Umbilical cord (tissue), 2 donors: ENCODE data around the gene POM121C. TPM values are rescaled to one million over a fixed set of nuclear protein-coding genes. Genes with fewer than 3 reads are reported as not detected.
"Not testable (repeated sequence)": the region's sequence is repeated elsewhere in the genome, so short reads cannot be mapped to it uniquely, and the experiment has no call there.

Experiments
- DNase-seq: peaks from one replicate; pipeline ENCODE4 v3.0.0-alpha.2; 2015; ENCODE audit warnings: low spot score
- total RNA-seq: library from RNA; depleted of rRNA; stranded (reverse); fragments of >200 nt; gene quantifications from one replicate; pipeline ENCODE4 v1.2.3, GENCODE V29; 2014; ENCODE audit warnings: low replicate concordance; ENCODE audit not compliant: insufficient read depth

POM121C gene
- total RNA-seq, 1 donor from 2014 or later: 21.9 TPM

DNA sequence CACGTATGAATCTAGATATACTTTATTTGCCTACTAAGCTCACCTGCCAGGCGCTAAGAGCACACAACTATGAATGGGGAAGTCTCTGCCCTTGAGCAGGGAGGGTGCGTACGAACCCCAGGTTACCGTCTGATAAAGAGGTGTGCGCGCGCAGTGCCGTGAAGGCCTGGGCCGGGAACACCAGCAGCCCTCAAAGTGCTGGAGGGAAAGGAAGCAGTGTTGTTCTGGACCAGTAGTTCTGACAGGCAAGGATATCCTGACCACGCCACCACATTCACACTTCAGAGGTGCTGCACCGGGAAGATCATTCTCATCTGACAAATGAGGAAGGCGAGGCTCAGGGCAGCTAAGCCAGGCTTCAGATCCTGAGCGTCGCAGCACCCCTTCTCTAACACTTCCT is 62.6 kb downstream of the POM121C start:
- DNase-seq: not testable (repeated sequence)

DNA sequence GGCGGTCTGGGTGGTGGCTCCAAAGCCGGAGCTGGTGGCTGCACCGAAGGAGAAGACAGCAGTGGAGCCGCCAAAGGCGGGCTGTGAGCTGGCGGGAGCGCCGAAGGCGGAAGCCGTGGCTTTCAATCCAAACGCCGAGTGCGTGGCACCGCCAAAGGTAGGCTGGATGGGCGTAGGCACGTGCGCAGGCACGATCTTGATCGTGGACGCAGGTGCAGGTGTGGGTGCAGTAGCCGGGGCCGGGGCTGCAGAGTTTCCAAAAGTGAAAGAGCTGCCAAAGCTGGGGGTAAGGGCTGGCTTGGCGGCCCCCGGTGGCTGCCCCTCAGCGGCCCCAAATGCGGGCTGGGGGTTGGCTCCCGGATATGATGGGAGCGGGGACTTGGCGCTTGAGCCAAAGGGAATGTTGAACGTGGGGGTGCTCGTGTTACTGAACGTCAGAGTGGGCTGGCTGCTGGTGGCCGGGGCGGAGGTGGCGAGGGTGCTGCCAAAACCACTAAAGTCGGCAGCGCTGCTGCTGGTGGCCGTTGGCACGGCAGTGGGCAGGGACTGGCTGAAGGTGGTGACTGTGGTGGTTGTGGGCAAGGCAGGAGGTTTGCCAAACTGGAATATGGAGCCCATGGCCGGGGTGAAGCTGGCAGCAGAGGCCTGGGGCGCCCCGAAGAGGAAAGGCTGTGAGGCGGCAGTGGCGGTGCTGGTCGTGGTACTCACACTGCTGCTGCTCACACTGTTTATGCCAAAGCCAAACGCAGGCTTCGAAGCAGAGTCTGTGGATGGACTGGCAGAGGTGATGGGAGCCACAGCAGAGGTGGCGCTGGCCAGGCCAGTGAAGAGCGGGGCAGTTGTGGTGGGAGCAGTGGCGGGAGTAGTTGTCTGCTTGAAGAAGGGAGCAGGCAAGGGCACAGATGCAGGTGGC is 64.0 kb downstream of the POM121C start:
- DNase-seq: not testable (repeated sequence)

DNA sequence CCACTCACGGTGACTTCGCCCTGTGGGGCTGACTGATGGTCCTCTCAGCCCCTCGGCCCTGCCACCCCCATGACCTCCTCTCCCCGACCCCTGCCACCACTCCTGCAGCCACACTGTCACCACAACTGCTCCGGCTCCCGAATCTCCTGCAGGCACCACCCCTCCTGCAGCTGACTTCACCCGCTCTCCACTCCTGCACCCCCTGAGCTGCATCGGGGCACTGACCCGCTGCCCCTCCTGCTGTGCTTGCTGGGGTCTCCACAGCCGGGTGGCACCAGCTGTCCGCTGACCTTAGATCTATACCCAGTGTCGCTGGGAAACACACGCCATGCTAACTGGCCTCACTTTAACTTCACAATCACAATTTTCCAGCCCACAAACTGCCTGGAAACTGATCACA is 65.9 kb downstream of the POM121C start:
- DNase-seq: not testable (repeated sequence)

DNA sequence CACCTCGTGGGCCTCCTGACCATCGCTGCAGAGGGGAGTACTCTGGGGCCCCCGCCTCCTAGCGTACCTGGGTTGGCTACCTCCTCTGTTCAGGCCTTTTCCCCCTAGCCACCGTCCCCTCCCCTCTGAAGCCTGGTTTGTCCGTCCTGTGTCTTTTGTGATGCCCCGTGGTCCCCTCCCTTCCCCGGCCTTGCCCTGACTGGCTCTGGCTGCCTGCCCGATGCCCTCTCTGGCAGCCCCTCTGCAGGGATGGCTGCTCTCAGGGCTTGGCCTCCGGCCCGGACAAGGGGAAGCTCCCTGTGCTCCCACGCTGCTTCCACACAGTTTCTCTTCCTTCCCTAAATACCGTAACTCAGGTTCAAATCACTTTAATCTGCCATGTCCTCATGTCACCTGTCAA is 66.4 kb downstream of the POM121C start:
- DNase-seq: not testable (repeated sequence)

DNA sequence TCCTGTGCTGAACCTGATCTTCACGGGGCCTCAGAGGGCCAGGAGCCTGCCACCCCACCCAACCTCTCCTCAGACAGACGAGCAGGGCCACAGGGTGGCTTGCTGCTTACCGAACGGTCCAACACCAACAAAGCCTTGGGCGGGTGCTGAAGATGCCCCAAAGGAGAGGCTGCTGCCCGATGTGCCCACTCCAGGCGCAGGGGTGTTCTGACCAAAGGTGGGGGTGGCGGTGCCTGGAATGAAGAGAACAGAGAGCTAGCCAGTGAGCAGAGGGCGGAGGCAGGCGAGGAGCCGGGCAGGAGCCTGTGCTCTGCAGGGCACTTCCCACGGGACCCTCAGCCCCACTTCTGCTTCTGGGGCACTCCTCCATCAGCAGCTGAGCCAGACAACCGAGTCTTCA is 66.9 kb downstream of the POM121C start:
- not testable (repeated sequence) for DNase-seq

DNA sequence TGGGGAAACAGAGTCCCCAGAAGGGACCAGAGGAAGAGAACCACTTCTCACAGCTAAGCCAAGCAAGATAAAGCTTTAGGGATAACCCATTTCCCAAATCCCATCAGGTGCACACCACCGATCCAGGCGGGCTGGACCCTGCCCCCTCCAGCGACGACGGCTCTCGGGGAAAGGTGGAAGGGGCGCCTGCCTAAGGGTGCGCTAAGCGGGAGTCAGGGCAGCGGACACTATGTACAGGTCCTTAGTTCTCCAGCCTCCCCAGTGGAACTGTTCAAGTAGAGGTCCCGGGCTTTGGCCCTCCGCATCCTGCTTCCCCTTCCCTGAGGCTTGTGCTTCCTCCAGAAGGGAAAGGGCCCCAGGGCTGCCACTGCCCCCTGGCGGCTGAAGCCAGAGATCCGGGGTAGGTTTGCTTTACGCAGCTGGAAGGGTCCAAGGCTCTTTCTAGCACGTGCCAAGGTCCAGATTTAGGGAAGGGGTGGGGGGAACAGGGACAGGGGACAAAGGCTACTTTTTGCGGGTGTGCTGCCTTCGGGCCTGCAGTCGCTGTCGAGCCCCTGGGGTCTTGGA is 67.7 kb downstream of the POM121C start:
- DNase-seq: not testable (repeated sequence)

DNA sequence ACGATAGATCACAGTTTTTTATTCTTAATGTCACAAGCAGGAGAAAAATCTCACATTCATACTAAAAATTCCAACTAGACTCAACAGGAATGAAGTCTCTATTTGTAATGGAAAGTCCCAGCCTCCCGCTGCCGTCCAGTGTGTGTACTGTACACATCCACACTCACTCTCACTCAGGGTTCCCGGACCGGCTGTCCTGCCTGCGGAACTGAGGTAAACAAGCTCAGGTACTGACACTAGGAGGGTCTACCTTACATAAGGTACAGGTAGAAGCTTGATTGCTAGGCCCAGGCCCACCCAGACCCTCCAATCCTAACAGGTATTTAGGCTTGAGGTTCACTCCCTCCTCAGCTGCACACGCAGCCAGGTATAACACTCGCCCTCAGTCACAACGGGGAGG is 69.3 kb downstream of the POM121C start:
- DNase-seq: not testable (repeated sequence)

DNA sequence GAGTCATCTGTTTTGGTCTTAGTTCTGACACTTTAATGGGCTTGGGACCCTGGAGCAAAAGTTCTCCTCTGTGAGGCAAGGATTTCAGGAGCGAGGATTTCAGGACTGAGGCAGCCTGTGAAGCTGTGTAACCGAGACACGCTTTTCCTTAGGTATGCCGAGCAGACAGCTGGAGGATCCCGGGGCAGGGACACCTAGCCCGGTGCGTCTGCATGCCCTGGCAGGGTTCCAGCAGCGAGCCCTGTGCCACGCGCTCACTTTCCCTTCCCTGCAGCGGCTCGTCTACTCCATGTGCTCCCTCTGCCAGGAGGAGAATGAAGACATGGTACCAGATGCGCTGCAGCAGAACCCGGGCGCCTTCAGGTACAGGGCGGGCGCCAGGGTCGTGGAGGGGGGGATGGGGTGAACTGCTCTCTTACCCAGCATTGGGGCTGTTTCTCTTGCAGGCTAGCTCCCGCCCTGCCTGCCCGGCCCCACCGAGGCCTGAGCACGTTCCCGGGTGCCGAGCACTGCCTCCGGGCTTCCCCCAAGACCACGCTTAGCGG is 70.2 kb downstream of the POM121C start:
- DNase-seq: not testable (repeated sequence)

DNA sequence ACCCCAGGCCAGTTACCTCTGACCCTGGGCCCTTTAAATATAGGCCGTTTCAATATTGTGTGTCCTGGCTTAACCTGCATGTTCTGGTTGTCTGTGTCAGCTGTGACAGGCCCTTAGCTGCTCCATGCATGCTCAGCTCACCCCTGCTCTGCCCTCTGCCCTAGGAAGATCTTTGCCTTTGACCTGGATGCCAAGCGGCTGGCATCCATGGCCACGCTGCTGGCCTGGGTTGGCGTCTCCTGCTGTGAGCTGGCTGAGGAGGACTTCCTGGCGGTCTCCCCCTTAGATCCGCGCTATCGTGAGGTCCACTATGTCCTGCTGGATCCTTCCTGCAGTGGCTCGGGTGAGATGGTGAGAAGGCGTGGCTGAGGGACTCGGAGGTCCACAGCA is 70.7 kb downstream of the POM121C start:
- not testable (repeated sequence) for DNase-seq

DNA sequence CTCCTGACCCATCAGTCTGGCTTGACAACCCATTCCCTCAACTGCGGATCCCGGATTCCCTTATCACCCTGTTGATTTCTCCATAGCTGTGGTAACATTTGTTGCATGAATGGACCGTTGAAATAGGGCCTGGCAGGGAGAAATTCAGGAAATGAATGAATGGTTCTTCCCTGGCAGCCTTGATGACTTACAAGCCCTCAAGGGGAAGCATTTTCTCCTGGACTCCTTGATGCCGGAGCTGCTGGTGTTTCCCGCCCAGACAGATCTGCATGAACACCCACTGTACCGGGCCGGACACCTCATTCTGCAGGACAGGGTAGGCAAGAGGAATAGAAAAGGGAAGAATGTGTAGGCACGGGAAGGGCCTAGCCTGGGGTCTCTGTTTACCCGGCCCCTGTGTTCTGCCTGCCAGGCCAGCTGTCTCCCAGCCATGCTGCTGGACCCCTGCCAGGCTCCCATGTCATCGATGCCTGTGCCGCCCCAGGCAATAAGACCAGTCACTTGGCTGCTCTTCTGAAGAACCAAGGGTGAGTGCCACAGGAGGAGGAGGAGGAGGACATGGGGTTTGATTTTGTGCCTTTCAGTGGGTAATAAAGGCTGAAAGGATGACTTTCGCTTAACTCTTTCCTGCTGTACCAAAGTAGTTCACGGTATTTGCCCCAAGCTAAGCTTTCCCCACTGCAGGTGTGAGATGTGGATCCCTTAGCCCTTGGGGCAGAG is 71.2 kb downstream of the POM121C start:
- DNase-seq: not testable (repeated sequence)

DNA sequence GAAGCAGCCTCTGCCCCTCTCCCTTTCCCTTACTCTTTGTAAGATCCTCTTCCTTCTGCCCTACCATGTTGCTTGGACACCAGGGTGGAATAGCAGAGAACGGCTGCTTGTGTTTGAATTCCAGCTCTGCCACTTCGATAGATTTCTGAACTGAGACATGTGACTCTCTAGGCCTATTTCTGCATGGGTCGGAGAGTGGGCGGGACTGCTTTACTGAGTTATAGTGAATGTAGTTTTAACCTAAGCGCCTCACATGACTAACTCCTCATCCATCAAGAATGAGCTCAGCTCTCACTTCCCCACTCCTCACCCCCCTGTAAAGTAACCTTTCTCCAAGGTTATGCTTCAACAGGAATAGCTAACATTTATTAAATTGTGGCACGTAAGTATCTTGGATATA is 71.9 kb downstream of the POM121C start:
- not testable (repeated sequence) for DNase-seq

DNA sequence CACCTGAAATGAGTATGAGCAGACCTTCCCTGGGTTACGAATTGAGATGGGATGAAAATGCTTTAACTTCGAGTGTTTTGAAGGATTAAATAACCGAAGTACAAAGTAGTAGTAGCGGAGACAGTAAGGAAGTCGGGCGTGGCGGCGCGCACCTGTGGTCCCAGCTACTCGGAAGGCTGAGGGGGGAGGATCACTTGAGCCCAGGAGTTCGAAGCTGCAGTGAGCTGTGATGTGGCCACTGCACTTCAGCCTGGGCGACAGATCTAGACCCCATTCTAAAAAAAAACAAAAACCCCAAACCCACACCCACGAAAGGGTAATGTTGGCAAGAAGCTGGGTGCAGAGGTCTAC is 75.3 kb downstream of the POM121C start:
- DNase-seq: not testable (repeated sequence)

DNA sequence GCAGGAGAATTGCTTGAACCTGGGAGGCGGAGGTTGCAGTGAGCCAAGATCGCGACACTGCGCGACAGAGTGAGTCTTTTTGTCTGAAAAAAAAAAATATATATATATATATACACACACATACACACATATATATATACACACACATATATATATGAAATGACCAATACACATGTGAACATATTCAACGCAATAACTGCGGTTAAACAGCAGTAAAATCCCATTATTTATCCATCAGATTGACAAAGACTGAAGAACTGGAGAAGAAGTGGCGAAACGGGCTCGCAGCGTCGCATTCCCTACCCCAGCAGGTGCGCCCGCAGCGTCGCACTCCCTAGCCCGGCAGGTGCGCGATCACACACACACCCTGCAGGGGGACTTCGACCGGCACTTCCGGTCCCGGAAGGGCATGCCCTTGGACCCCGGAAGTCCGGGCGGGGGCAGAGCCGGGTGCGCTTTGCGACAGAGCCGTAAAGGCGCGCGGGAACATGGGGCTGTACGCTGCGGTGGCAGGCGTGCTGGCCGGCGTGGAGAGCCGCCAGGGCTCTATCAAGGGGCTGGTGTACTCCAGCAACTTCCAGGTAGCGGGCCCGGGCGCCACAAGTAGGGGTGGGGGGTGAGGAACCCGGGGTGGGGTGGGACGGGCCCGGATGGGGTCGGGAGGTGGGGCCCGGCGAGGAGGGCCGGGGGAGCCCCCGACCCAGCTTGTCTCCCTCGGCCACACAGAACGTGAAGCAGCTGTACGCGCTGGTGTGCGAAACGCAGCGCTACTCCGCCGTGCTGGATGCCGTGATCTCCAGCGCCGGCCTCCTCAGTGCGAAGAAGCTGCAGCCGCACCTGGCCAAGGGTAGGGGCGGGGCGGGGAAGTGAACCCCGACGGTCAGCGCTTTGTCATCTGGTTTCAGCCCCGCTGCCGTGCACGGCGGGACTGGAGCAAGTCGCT is 75.9 kb downstream of the POM121C start:
- not testable (repeated sequence) for DNase-seq

DNA sequence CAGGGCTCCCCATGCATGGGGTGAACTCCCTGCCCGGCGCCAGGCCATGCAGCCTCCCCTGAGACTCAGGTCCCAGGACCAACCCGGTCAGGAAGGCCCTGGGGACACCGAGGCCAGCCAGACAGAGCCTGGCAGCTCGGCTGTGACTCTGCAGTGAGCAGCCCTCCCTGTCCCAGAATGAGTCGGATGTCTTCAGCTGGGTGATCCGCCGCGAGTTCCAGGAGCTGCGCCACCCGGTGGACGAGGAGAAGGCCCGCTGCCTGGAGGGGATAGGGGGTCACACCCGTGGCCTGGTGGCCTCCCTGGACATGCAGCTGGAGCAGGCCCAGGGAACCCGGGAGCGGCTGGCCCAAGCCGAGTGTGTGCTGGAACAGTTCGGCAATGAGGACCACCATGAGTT is 81.4 kb downstream of the POM121C start:
- DNase-seq: not testable (repeated sequence)

DNA sequence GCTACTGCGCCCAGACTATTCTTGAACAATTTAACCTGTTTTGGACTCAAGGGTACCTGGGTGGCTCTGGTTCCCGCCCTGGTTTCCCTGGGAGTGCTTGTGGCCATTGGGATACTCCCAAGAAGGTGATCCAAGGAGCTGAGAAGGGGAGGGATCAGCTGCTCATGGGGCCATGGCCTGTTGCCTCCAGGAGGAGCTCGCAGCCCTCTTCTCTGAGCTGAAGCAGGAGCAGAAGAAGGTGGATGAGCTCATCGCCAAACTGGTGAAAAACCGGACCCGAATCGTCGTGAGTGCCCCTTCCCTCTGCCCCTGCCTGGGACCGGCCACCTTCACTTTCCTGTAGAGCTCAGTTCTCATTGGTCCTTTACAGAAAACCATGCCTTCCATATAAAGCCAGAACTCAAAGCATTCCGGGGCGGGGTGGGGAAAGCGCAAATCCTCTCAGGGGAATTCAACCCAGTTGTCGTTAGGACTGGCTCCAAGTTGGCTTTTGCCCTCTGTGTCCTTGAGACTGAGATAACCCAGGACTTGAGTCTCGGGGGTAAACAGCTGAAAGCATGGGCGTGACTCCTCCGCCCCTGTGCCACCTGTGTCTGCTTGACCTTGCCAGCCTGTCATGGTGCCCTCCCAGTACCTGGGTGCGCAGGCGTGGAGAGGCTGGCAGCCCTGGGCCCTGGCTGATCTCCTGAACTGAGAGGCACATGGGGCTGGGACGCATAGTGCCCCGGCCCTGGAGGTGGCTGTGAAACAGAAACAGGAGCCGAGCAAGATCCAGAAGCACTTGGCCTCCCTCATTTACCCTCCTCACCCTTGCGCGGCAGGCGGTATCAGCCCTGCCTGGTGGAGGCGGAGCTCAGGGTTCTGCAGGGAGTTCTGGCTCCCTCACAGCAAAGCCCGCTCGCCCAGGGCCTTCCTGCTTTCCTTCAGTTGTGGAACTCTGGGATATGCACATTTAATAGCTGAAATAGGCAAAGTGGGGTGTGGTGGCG is 82.3 kb downstream of the POM121C start:
- DNase-seq: not testable (repeated sequence)

DNA sequence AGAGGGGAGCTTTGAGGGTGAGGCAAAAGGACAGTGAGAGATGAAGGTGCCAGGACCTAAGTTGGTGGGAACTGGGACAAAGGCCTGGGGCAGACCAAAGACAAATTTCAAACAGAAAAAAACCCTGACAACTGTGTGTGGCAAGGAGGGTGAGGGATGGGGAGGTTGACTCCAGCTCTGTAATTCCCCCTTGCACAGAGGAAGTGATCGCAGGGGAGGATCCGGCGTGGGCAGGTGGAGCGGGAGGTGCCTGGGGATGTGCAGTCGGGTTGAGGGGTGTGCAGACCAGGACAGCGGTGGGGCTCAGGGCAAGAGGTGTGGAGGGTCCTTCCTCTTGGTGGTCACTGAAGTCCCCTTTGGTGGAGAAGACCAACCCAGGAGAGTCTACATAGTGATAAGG is 85.5 kb downstream of the POM121C start:
- not testable (repeated sequence) for DNase-seq

DNA sequence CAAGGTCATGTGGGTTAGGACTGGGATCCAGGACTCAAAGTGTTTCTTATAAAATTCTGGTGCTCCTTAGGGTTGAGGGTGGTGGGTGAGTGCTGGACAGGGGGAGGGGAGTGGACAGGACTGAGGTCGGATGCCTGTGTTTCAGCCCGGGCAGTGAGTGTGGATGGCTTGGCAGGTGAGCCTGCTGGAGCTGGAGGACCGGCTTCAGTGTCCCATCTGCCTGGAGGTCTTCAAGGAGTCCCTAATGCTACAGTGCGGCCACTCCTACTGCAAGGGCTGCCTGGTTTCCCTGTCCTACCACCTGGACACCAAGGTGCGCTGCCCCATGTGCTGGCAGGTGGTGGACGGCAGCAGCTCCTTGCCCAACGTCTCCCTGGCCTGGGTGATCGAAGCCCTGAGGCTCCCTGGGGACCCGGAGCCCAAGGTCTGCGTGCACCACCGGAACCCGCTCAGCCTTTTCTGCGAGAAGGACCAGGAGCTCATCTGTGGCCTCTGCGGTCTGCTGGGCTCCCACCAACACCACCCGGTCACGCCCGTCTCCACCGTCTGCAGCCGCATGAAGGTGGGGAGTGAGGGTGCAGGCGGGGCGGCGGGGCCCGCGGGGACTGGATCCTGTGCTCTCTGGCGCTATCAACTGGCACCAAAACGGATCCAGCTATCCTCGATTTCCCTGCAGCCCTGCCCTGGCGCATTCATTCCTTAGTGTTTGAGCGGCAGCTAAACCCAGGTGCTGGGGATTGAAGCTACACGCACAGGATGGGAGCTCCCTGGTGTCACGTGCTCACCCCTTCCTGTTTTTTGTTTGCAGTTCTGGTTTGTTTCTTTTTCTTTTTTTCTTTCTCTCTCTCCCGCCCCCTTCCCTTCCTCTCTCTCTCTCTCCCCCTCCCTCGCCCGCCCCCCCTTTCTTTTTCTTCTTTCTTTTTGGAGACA is 87.1 kb downstream of the POM121C start:
- DNase-seq: not testable (repeated sequence)

DNA sequence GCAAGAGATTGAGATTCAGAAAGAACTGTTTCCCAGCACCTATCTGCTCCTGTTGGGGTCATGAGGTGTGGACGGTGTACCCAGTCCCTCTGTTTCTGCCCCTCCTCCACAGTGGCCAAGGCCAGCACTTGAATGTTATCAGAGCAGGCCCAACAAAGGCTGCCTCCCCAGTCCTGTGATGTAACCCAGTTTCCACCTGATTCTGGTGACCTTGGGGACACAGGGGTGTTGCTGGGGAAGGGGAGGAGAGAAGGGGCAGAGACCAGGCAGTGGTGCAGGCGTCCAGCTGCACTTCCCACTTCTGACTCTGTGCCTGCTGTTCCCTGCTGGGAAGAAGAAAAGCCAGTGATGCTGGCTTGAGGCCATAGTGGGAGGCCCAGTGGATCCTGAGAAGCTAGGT is 88.2 kb downstream of the POM121C start:
- DNase-seq: not testable (repeated sequence)

DNA sequence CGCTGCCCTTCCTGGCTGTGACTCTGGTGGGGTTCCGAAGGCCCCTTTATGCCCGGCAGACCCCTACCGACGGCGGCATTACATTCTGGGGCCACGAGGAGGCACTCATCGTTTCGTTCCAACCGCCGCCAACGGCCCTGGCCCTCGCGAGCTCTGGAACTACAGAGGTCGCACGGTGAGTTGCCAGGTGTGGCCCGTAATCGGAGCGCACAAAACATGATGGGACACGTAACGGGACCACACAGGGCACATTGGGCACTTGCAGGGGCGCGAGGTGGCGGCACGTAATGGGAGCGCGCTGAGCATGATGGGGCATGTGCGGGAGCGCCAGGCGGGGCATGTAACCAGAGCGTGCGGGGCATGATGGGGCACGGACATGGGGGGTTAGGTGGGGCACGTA is 90.8 kb downstream of the POM121C start, which contains the start of gene TRIM73:
TRIM73 (plus strand) TSS at position 301 of the 400 bp plus-strand sequence. CDS start 3,305 bp downstream, outside the sequence.
- DNase-seq: not testable (repeated sequence)
